Thyroid gland (tissue), 4 donors: ENCODE measurements around the gene CDH22. TPM values are rescaled to one million over a fixed set of nuclear protein-coding genes. Genes with fewer than 3 reads are reported as not detected.

Source experiments
- DNase-seq, 2 donors: peaks; one replicate each; pipeline ENCODE4 v3.0.0-alpha.2; 2019
- H3K27ac ChIP-seq, 3 donors: fragments of 200-600 bp; sonication (generic); 1 replicate in 2 of 3; 2 replicates in 1 of 3; pipeline ENCODE4 v1.5.1; 2016 to 2019; ENCODE audit warnings: mild to moderate bottlenecking in 1 of 3, moderate library complexity in 1 of 3
- H3K27me3 ChIP-seq: fragments of 200-600 bp; sonication (generic); one replicate; pipeline ENCODE4 v1.5.1; 2019
- H3K36me3 ChIP-seq, 2 donors: fragments of 200-600 bp; sonication (generic); one replicate each; pipeline ENCODE4 v1.5.1; 2016 to 2019
- H3K4me1 ChIP-seq, 2 donors: fragments of 200-600 bp; sonication (generic); one replicate each; pipeline ENCODE4 v1.5.1; 2017 to 2019
- H3K4me3 ChIP-seq, 3 donors: fragments of 200-600 bp; sonication (generic); replicated peaks in 1 of 3; 1 replicate in 2 of 3; 2 replicates in 1 of 3; pipeline ENCODE4 v1.5.1; 2016; ENCODE audit warnings: mild to moderate bottlenecking in 1 of 3
- H3K9me3 ChIP-seq: fragments of 200-600 bp; sonication (generic); one replicate; pipeline ENCODE4 v1.5.1; 2017
- CTCF ChIP-seq, 6 experiments: fragments of 200-600 bp in 3 of 6; fragments of 450-650 bp in 3 of 6; sonication (generic) in 3 of 6; IDR thresholded peaks; one replicate each; pipeline ENCODE4 v1.5.1; 2016 to 2019; ENCODE audit warnings: antibody characterized with exemption in 6 of 6, mild to moderate bottlenecking in 2 of 6, inconsistent platforms in 1 of 6, moderate library complexity in 1 of 6
- POLR2A ChIP-seq, 2 donors: fragments of 450-650 bp; IDR thresholded peaks; one replicate each; pipeline ENCODE4 v1.6.1; 2017; ENCODE audit warnings: antibody characterized with exemption in 2 of 2, mild to moderate bottlenecking in 2 of 2, moderate library complexity in 1 of 2
- WGBS, 2 donors: methylation state at CpG; one replicate each; pipeline ENCODE4 v1.1.5; 2017; 5-methylcytosine and 5-hydroxymethylcytosine counted together
- intact Hi-C: fragments of 100-400 bp; cut with DNase I; formaldehyde crosslinking; loops from one replicate; pipeline ENCODE4 v1.15.1; 2023
- total RNA-seq, 4 donors: library from RNA; depleted of rRNA; stranded (reverse); fragments of >200 nt; gene quantifications; one replicate each; pipeline ENCODE4 v1.2.3, GENCODE V29; 2016

CDH22 gene
- total RNA-seq, 4 donors from 2014 or later, result 0.38 to 3.0 (median 1.2) TPM

- TF ChIP-seq POLR2A (IDR thresholded peaks at IDR 0.05) (no peak), CTCF (IDR thresholded peaks at IDR 0.05) (no peak)
- no peaks in the 10 kb centered on the region for H3K36me3 ChIP-seq
- no peaks in the 10 kb centered on the region for H3K27me3 ChIP-seq
- H3K4me1 ChIP-seq, result no peaks in the 10 kb centered on the region
- DNase-seq, result no peak
- no peak overlapping the region for H3K4me3 ChIP-seq
- H3K9me3 ChIP-seq, result no peaks in the 10 kb centered on the region
- WGBS, 2 donors, result 85 to 91% methylated on average over 19 to 22 of the region's 22 CpGs
- intact Hi-C loops, result no loop called here
- H3K27ac ChIP-seq, result no peak overlapping the region
These were observed 91.4 kb downstream of the CDH22 start for GRCh38 chr20:46216770-46217464.

- TF ChIP-seq CTCF (IDR thresholded peaks at IDR 0.05) (no peak), POLR2A (IDR thresholded peaks at IDR 0.05) (no peak)
- no peaks in the 10 kb centered on the region for H3K27me3 ChIP-seq
- no peaks in the 10 kb centered on the region for H3K4me1 ChIP-seq
- no peaks in the 10 kb centered on the region for H3K9me3 ChIP-seq
- no peak overlapping the region for H3K27ac ChIP-seq
- no peaks in the 10 kb centered on the region for H3K36me3 ChIP-seq
- 29 to 50% methylated on average over 8 to 13 of the region's 17 CpGs for whole genome bisulfite sequencing, 2 donors
- intact Hi-C loops, result no loop called here
- DNase-seq, result no peak
- no peak overlapping the region for H3K4me3 ChIP-seq
These were observed 92.2 kb downstream of the CDH22 start for GRCh38 chr20:46215913-46216707.

- Histone ChIP-seq H3K36me3 (no peaks in the 10 kb centered on the region), H3K4me3 (no peak overlapping the region), H3K27me3 (no peaks in the 10 kb centered on the region), H3K9me3 (no peaks in the 10 kb centered on the region), H3K27ac (no peak overlapping the region), H3K4me1 (no peaks in the 10 kb centered on the region)
- 66 to 72% methylated on average over 4 of the region's 4 CpGs for WGBS, 2 donors
- intact Hi-C loops, result no loop called here
- no peak for DNase-seq
- TF ChIP-seq CTCF (IDR thresholded peaks at IDR 0.05) (no peak), POLR2A (IDR thresholded peaks at IDR 0.05) (no peak)
These were observed 93.3 kb downstream of the CDH22 start for GRCh38 chr20:46214824-46215488.

GRCh38 chr20:46213946-46214823, 94.1 kb downstream of the CDH22 start:
- intact Hi-C loops, result no loop called here
- H3K36me3 ChIP-seq, result no peaks in the 10 kb centered on the region
- no peaks in the 10 kb centered on the region for H3K27me3 ChIP-seq

More at GRCh38 chr20:46213946-46214823, 94.1 kb downstream of the CDH22 start:
- DNase-seq, result no peak
- Histone ChIP-seq H3K4me3 (no peak overlapping the region), H3K9me3 (no peaks in the 10 kb centered on the region), H3K27ac (no peak overlapping the region), H3K4me1 (no peaks in the 10 kb centered on the region)
- TF ChIP-seq CTCF (IDR thresholded peaks at IDR 0.05) (no peak), POLR2A (IDR thresholded peaks at IDR 0.05) (no peak)
- WGBS, 2 donors, result 62 to 68% methylated on average over 8 of the region's 8 CpGs
